Nephron progenitor cell (in vitro differentiated cells): ENCODE results near the gene FGD5.
A peak's percentile ranks its signal among the peaks of the same experiment; 100 is the strongest.

ENCODE experiments used
- DNase-seq: peaks from one replicate; pipeline ENCODE4 v3.0.0; 2021
- H3K27ac Mint-ChIP-seq: 2 replicates; pipeline ENCODE4 v1.8.0; 2021; ENCODE audit warnings: mild to moderate bottlenecking, moderate library complexity, mixed read lengths
- H3K27me3 Mint-ChIP-seq: 2 replicates; pipeline ENCODE4 v1.8.0; 2021; ENCODE audit warnings: mild to moderate bottlenecking, low read depth, mixed read lengths; ENCODE audit not compliant: poor library complexity
- H3K36me3 Mint-ChIP-seq: 2 replicates; pipeline ENCODE4 v1.8.0; 2021; ENCODE audit warnings: low read depth, mixed read lengths
- H3K4me1 Mint-ChIP-seq: 2 replicates; pipeline ENCODE4 v1.8.0; 2021; ENCODE audit warnings: mixed read lengths
- H3K4me3 Mint-ChIP-seq: 2 replicates; pipeline ENCODE4 v1.8.0; 2021; ENCODE audit warnings: mild to moderate bottlenecking, moderate library complexity, mixed read lengths
- H3K9me3 Mint-ChIP-seq: 2 replicates; pipeline ENCODE4 v1.8.0; 2021; ENCODE audit warnings: mild to moderate bottlenecking, moderate library complexity, mixed read lengths
- TF ChIP-seq, protein P1 (sequence below): fragments of 200-600 bp; sonication (generic); IDR thresholded peaks from 2 replicates; pipeline ENCODE4 v1.5.0; 2021; ENCODE audit warnings: antibody characterized with exemption

FGD5 gene

DNA sequence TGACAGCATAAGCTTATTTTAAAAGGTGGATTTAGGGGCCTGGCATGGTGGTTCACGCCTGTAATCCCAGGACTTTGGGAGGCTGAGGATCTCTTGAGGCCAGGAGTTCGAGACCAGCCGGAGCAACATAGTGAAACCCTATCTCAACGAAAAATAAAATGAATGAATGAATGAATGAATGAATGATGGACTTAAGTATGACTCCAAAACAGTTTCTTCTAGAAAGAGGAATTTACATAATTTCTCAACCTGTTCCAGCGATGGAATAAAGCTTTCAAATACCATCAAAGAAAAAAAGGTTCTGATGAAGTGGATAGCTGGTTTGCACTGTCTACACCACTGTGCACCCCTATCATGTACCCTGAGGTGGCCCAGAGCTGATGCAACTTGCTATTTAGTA lies 108.5 kb downstream of the FGD5 start:
- peaks cover 19% of the 10 kb centered on the region for H3K27me3 Mint-ChIP-seq
- H3K4me3 Mint-ChIP-seq, result no peak overlapping the region
- no peak for DNase-seq
- peaks cover 17% of the 10 kb centered on the region for H3K4me1 Mint-ChIP-seq
- H3K27ac Mint-ChIP-seq, result no peak overlapping the region
- TF ChIP-seq, protein P1, sequence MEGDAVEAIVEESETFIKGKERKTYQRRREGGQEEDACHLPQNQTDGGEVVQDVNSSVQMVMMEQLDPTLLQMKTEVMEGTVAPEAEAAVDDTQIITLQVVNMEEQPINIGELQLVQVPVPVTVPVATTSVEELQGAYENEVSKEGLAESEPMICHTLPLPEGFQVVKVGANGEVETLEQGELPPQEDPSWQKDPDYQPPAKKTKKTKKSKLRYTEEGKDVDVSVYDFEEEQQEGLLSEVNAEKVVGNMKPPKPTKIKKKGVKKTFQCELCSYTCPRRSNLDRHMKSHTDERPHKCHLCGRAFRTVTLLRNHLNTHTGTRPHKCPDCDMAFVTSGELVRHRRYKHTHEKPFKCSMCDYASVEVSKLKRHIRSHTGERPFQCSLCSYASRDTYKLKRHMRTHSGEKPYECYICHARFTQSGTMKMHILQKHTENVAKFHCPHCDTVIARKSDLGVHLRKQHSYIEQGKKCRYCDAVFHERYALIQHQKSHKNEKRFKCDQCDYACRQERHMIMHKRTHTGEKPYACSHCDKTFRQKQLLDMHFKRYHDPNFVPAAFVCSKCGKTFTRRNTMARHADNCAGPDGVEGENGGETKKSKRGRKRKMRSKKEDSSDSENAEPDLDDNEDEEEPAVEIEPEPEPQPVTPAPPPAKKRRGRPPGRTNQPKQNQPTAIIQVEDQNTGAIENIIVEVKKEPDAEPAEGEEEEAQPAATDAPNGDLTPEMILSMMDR, result no peak
- H3K36me3 Mint-ChIP-seq, result no peaks in the 10 kb centered on the region
- no peaks in the 10 kb centered on the region for H3K9me3 Mint-ChIP-seq

DNA sequence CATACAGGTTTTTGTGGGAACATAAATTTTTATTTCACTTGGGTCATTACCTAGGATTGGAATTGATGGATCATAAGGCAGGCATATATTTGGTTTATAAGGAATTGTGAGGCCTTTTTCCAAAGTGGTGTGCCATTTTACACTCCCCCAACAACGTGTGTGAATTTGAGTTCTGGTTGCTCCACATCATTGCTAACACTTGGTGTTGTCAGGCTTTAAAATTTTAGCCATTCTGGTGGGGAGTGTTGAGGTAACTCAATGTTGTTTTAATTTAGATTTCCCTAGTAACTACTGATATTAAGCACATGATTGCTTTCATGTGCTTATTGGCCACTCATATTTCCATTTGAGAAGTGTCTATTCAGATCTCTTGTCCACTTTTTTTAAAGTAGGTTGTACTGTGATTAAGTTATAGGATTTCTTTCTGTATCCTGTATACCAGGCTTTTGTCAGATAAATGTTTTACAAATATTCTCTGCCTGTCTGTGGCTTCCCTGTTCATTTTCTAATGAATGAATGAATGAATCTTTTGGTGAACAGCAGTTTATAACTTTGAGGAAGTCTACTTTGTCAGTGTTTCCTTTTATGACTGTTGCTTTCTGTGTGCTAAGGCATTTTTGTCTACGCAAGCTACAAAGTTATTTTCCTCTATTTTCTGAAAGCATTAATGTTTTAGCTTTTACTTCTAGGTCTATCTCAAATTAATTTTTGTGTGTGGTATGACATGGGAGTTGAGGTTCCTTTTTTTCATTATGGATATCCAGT lies 110.7 kb downstream of the FGD5 start:
- Mint-ChIP-seq H3K9me3 (no peaks in the 10 kb centered on the region), H3K27me3 (peaks cover 9% of the 10 kb centered on the region), H3K4me3 (no peak overlapping the region), H3K27ac (no peak overlapping the region), H3K4me1 (peaks cover 24% of the 10 kb centered on the region), H3K36me3 (no peaks in the 10 kb centered on the region)
- no peak for DNase-seq
- TF ChIP-seq, protein P1, result no peak

DNA sequence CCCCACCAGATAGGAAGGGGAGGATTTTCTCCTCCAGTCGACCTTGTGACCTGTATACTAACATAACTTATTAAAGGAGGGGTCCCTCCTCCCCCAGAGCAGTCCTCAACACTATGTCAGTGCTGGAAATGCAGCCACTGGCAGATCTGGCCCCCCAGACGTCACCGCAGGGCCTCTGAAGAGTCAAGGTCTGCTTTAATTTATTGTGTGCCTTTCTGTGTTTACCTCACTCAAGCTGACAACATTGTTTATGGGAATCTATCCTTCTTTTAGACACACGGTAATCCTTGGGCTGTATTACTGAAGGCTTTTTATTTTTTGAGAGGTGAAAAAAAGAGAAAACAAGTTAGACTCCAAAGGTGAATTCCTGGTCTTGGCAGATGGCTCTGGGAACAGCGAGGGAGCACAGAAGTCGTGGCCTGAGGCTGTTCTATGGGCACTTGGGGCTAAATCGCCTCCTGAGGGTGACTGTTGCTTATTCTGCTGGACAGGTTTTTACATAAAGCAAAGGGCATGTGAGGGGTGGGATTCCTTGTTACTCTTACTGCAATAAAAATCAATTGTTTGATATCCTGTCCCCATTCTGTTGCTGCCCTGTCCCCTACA lies 115.2 kb downstream of the FGD5 start:
- Mint-ChIP-seq H3K27me3 (peaks cover 4% of the 10 kb centered on the region), H3K9me3 (no peaks in the 10 kb centered on the region)
- TF ChIP-seq, protein P1, result no peak

DNA sequence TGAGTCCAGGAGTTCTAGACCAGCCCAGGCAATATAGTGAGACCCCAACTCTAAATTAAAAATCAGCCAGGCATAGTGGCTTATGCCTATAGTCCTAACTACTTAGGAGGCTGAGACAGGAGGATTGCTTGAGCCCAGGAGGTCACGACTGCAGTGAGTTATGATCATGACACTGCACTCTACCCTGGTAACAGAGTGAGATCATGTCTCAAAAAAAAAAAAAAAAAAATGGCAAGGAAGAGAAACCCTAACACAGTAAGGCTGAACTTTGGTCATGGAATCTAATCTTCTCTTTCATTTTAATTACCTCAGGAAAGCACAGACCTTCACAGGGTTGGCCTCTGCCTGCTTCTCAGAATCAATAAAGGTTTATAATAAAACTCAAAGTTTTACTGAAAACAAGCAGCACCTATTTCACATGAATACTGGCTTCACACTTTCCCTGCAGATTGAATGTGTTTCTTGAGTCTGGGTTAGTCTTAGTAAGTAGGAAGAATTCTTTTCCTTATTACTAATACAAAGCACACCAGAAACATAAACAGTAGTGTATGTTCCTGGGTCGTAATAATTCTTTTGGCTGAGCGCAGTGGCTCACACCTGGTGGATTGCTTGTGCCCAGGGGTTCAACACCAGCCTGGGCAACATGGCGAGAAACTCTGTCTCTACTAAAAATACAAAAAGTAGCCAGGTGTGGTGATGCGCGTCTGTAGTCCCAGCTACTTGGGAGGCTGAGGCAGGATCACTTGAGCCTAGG lies 117.0 kb downstream of the FGD5 start:
- no peak for DNase-seq
- H3K27me3 Mint-ChIP-seq, result peaks cover 4% of the 10 kb centered on the region
- no peaks in the 10 kb centered on the region for H3K36me3 Mint-ChIP-seq
- no peaks in the 10 kb centered on the region for H3K9me3 Mint-ChIP-seq
- no peak overlapping the region for H3K4me3 Mint-ChIP-seq
- H3K27ac Mint-ChIP-seq, result no peak overlapping the region
- H3K4me1 Mint-ChIP-seq, result peaks cover 34% of the 10 kb centered on the region
- TF ChIP-seq, protein P1, result no peak

More for the DNA sequence above, 115.2 kb downstream of the FGD5 start:
- Mint-ChIP-seq H3K27ac (peak overlapping the region; percentile 91), H3K4me1 (peaks cover 34% of the 10 kb centered on the region), H3K36me3 (no peaks in the 10 kb centered on the region), H3K4me3 (peak overlapping the region; percentile 36)
- peak; percentile 27 for DNase-seq

DNA sequence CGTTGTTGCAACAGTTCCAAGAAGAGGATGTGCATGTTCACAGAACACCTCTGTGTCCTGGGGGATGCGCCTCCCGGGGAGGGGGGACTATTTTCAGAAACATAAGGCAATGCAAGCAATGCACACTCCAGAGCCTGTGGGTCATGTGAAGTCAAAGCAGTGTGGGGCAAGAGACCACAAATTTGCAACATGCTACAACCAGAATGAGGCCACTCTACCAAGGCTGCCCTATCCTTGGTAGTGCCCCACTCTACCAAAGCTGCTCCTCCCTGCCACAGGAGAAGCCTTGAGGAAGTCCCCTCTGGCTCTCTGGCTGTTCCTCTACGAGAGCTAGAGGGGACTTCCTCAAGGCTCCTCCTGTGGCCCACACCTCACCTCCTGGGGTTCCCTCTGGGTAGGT lies 120.2 kb downstream of the FGD5 start:
- TF ChIP-seq, protein P1, result no peak
- H3K36me3 Mint-ChIP-seq, result peaks cover 9% of the 10 kb centered on the region
- no peaks in the 10 kb centered on the region for H3K9me3 Mint-ChIP-seq
- no peak for DNase-seq
- H3K27me3 Mint-ChIP-seq, result no peaks in the 10 kb centered on the region
- peaks cover 21% of the 10 kb centered on the region for H3K4me1 Mint-ChIP-seq
- no peak overlapping the region for H3K27ac Mint-ChIP-seq
- H3K4me3 Mint-ChIP-seq, result no peak overlapping the region
